H9 (cell line): ENCODE data around the gene HSD17B2. TPM values are rescaled to one million over a fixed set of nuclear protein-coding genes. Genes with fewer than 3 reads are reported as not detected.

Experiments used
- DNase-seq: peaks from one replicate; pipeline ENCODE4 v3.0.0-alpha.2; 2017
- H2AFZ ChIP-seq: one replicate; pipeline ENCODE4 v1.6.1; 2013; ENCODE audit warnings: mild to moderate bottlenecking, low read length, control low read depth, moderate library complexity
- H2AK5ac ChIP-seq: 2 replicates; pipeline ENCODE4 v1.6.1; 2013; ENCODE audit warnings: low read length, control low read depth, mixed read lengths; ENCODE audit not compliant: insufficient read length
- H2BK120ac ChIP-seq: one replicate; pipeline ENCODE4 v1.6.1; 2013; ENCODE audit warnings: low read depth, mild to moderate bottlenecking, low read length, control low read depth, inconsistent platforms; ENCODE audit not compliant: poor library complexity, severe bottlenecking
- H2BK12ac ChIP-seq: 2 replicates; pipeline ENCODE4 v1.6.1; 2013; ENCODE audit warnings: low read length, control low read depth, mixed read lengths, low read depth; ENCODE audit not compliant: insufficient read length
- H2BK15ac ChIP-seq: 2 replicates; pipeline ENCODE4 v1.6.1; 2013; ENCODE audit warnings: low read depth, low read length, control low read depth
- H2BK20ac ChIP-seq: one replicate; pipeline ENCODE4 v1.6.1; 2013; ENCODE audit warnings: low read depth, mild to moderate bottlenecking, low read length, control low read depth, inconsistent platforms; ENCODE audit not compliant: poor library complexity, severe bottlenecking
- H2BK5ac ChIP-seq: 2 replicates; pipeline ENCODE4 v1.6.1; 2013; ENCODE audit warnings: low read length, control low read depth, mixed read lengths; ENCODE audit not compliant: insufficient read length
- H3K14ac ChIP-seq: 2 replicates; pipeline ENCODE4 v1.6.1; 2013; ENCODE audit warnings: low read length, control low read depth; ENCODE audit not compliant: insufficient read depth
- H3K18ac ChIP-seq: 2 replicates; pipeline ENCODE4 v1.6.1; 2013; ENCODE audit warnings: low read depth, mild to moderate bottlenecking, mixed read lengths, low read length, control low read depth; ENCODE audit not compliant: insufficient read length
- H3K23ac ChIP-seq: 2 replicates; pipeline ENCODE4 v1.6.1; 2013; ENCODE audit warnings: low read length, control low read depth, mixed read lengths, low read depth; ENCODE audit not compliant: insufficient read length
- H3K23me2 ChIP-seq: 2 replicates; pipeline ENCODE4 v1.6.1; 2013; ENCODE audit warnings: low read depth, mild to moderate bottlenecking, mixed read lengths, low read length, control low read depth; ENCODE audit not compliant: insufficient read length, poor library complexity, severe bottlenecking
- H3K27ac ChIP-seq: 2 replicates; pipeline ENCODE4 v1.5.1; 2013; ENCODE audit warnings: low read length, control low read depth, mixed read lengths, low read depth; ENCODE audit not compliant: insufficient read length
- H3K27me3 ChIP-seq: 2 replicates; pipeline ENCODE4 v1.6.1; 2013; ENCODE audit warnings: low read length, control low read depth, inconsistent platforms; ENCODE audit not compliant: insufficient read depth
- H3K4ac ChIP-seq: 2 replicates; pipeline ENCODE4 v1.6.1; 2013; ENCODE audit warnings: low read depth, mild to moderate bottlenecking, control low read depth, inconsistent platforms, low read length, moderate library complexity
- H3K4me1 ChIP-seq: 2 replicates; pipeline ENCODE4 v1.6.1; 2013; ENCODE audit warnings: low read length, control low read depth, inconsistent platforms; ENCODE audit not compliant: insufficient read depth
- H3K4me2 ChIP-seq: 2 replicates; pipeline ENCODE4 v1.6.1; 2013; ENCODE audit warnings: low read length, control low read depth, mixed read lengths; ENCODE audit not compliant: insufficient read length, insufficient read depth
- H3K56ac ChIP-seq: 2 replicates; pipeline ENCODE4 v1.6.1; 2013; ENCODE audit warnings: low read depth, mild to moderate bottlenecking, mixed read lengths, low read length, control low read depth; ENCODE audit not compliant: insufficient read length
- H3K79me1 ChIP-seq: 2 replicates; pipeline ENCODE4 v1.6.1; 2013; ENCODE audit warnings: low read depth, mild to moderate bottlenecking, moderate library complexity, low read length, control low read depth, inconsistent platforms; ENCODE audit not compliant: insufficient read depth, poor library complexity, severe bottlenecking
- H3K79me2 ChIP-seq: 2 replicates; pipeline ENCODE4 v1.6.1; 2013; ENCODE audit warnings: low read length, control low read depth, inconsistent platforms; ENCODE audit not compliant: insufficient read depth
- H3K9ac ChIP-seq: 2 replicates; pipeline ENCODE4 v1.6.1; 2013; ENCODE audit warnings: low read length, control low read depth, mixed read lengths; ENCODE audit not compliant: insufficient read length; ENCODE audit errors: extremely low read depth
- H3K9me3 ChIP-seq: one replicate; pipeline ENCODE4 v1.6.1; 2013; ENCODE audit warnings: low read depth, low read length, inconsistent platforms; ENCODE audit not compliant: control insufficient read depth
- H3T11ph ChIP-seq: one replicate; pipeline ENCODE4 v1.6.1; 2013; ENCODE audit warnings: mild to moderate bottlenecking, low read length, control low read depth, inconsistent platforms
- H4K20me1 ChIP-seq: one replicate; pipeline ENCODE4 v1.6.1; 2013; ENCODE audit not compliant: control insufficient read depth, insufficient read length, insufficient read depth
- H4K5ac ChIP-seq: 2 replicates; pipeline ENCODE4 v1.6.1; 2013; ENCODE audit warnings: low read depth, mild to moderate bottlenecking, mixed read lengths, low read length, control low read depth; ENCODE audit not compliant: insufficient read length
- H4K8ac ChIP-seq: replicated peaks from 2 replicates; pipeline ENCODE4 v1.6.1; 2013; ENCODE audit warnings: low read length, control low read depth, mixed read lengths, low read depth; ENCODE audit not compliant: insufficient read length
- H4K91ac ChIP-seq: 2 replicates; pipeline ENCODE4 v1.6.1; 2013; ENCODE audit warnings: low read depth, mild to moderate bottlenecking, moderate library complexity, mixed read lengths, low read length, control low read depth; ENCODE audit not compliant: insufficient read length
- H3K27ac Mint-ChIP-seq, 3 experiments: 2 replicates in 2 of 3; 3 replicates in 1 of 3; pipeline ENCODE4 v1.8.0; 2020 to 2021; ENCODE audit warnings: mixed read lengths in 3 of 3, mild to moderate bottlenecking in 1 of 3, moderate library complexity in 1 of 3
- H3K27me3 Mint-ChIP-seq: 2 replicates; pipeline ENCODE4 v1.8.0; 2021; ENCODE audit warnings: low read depth, mild to moderate bottlenecking, moderate library complexity, mixed read lengths
- H3K36me3 Mint-ChIP-seq, 3 experiments: 2 replicates in 2 of 3; 3 replicates in 1 of 3; pipeline ENCODE4 v1.8.0; 2020 to 2021; ENCODE audit warnings: low read depth in 3 of 3, mixed read lengths in 3 of 3; ENCODE audit not compliant: insufficient read depth in 1 of 3
- H3K4me1 Mint-ChIP-seq, 2 experiments: 2 replicates each; pipeline ENCODE4 v1.8.0; 2020; ENCODE audit warnings: mixed read lengths in 2 of 2
- H3K4me3 Mint-ChIP-seq, 2 experiments: 2 replicates in 1 of 2; 3 replicates in 1 of 2; pipeline ENCODE4 v1.8.0; 2020 to 2021; ENCODE audit warnings: mild to moderate bottlenecking in 2 of 2, mixed read lengths in 2 of 2, moderate library complexity in 1 of 2
- H3K9me3 Mint-ChIP-seq, 2 experiments: 2 replicates in 1 of 2; 3 replicates in 1 of 2; pipeline ENCODE4 v1.8.0; 2020; ENCODE audit warnings: mild to moderate bottlenecking in 2 of 2, mixed read lengths in 2 of 2, moderate library complexity in 1 of 2
- CTCF ChIP-seq: fragments of 200-600 bp; sonication (generic); conservative IDR thresholded peaks from 3 replicates; pipeline ENCODE4 v1.8.0; 2021; ENCODE audit warnings: antibody characterized with exemption, mild to moderate bottlenecking
- WGBS: extraction: QIAGEN DNeasy Blood & Tissue Kit; methylation state at CpG from one replicate; pipeline ENCODE4 v1.1.7; 2013; ENCODE audit warnings: missing lambda C conversion rate, low lambda C conversion rate, mixed read lengths; ENCODE audit not compliant: insufficient read length; ENCODE audit errors: extremely low coverage; 5-methylcytosine and 5-hydroxymethylcytosine counted together
- total RNA-seq: library from RNA; stranded (reverse); gene quantifications from 2 replicates; pipeline ENCODE4 v1.2.1, GENCODE V29; 2021

HSD17B2 gene
- total RNA-seq, 1 experiment from 2014 or later = not detected

- Histone ChIP-seq H3K79me1 (no peaks in the 10 kb centered on the region), H2BK15ac (no peak overlapping the region), H3K23ac (no peak overlapping the region), H2BK5ac (no peak overlapping the region), H3K23me2 (no peaks in the 10 kb centered on the region), H2AK5ac (no peak overlapping the region), H2BK120ac (no peak overlapping the region), H3K18ac (no peak overlapping the region), H4K91ac (no peak overlapping the region), H4K8ac (no peak overlapping the region), H3K56ac (no peak overlapping the region), H3K9ac (no peak overlapping the region), H4K20me1 (no peaks in the 10 kb centered on the region), H3K4me2 (no peak overlapping the region), H3K4me1 (no peaks in the 10 kb centered on the region), H3K9me3 (no peaks in the 10 kb centered on the region), H3K27ac (no peak overlapping the region), H3K4ac (no peak overlapping the region), H2AFZ (no peak overlapping the region), H2BK20ac (no peak overlapping the region), H3T11ph (no peak overlapping the region), H4K5ac (no peak overlapping the region), H2BK12ac (no peak overlapping the region), H3K79me2 (no peaks in the 10 kb centered on the region), H3K27me3 (no peaks in the 10 kb centered on the region), H3K14ac (no peak overlapping the region)
- H3K4me1 Mint-ChIP-seq = peaks cover 3 to 6% of the 10 kb centered on the region in 2 experiments; a peak in 3 of 4 replicates
- H3K27ac Mint-ChIP-seq = no peak overlapping the region
- TF ChIP-seq CTCF = no peak
- H3K9me3 Mint-ChIP-seq = peaks cover 0 to 2% of the 10 kb centered on the region in 2 experiments; a peak in 1 of 5 replicates
- WGBS = no CpG with 5 or more reads among the region's 6 CpGs
- peaks cover 0 to 1% (median 0%) of the 10 kb centered on the region in 3 experiments; a peak in 1 of 7 replicates for H3K36me3 Mint-ChIP-seq
- DNase-seq = no peak
- H3K27me3 Mint-ChIP-seq = peaks cover 6% of the 10 kb centered on the region
- H3K4me3 Mint-ChIP-seq = no peak overlapping the region
Measured at GRCh38 chr16:82067042-82067803, 32.2 kb downstream of the HSD17B2 start.
